H1 (cell line): Measurements from ENCODE around the gene SPACA4. TPM values are rescaled to one million over a fixed set of nuclear protein-coding genes. Genes with fewer than 3 reads are reported as not detected.

Experiments
- BACH1 ChIP-seq: IDR thresholded peaks from 2 replicates; pipeline ENCODE4 v1.6.1; 2012; ENCODE audit warnings: low read length, improper control_type of control experiment
- CBX5 ChIP-seq: fragments of 300-800, 300-1000 bp; sonication (generic); IDR thresholded peaks from 2 replicates; pipeline ENCODE4 v1.7.1; 2016; ENCODE audit warnings: antibody characterized with exemption, low read length, low read depth
- CBX8 ChIP-seq: fragments of 300-800, 300-1000 bp; sonication (generic); IDR thresholded peaks from 2 replicates; pipeline ENCODE4 v1.7.1; 2016; ENCODE audit warnings: low read depth, low read length, borderline replicate concordance
- CHD2 ChIP-seq: IDR thresholded peaks from 2 replicates; pipeline ENCODE4 v1.6.1; 2012; ENCODE audit warnings: low read length, improper control_type of control experiment
- CHD7 ChIP-seq: fragments of 300-600 bp; sonication (generic); IDR thresholded peaks from 2 replicates; pipeline ENCODE4 v1.7.1; 2012; ENCODE audit warnings: low read length, moderate library complexity, mild to moderate bottlenecking, inconsistent platforms; ENCODE audit not compliant: insufficient replicate concordance
- GTF2F1 ChIP-seq: IDR thresholded peaks from 2 replicates; pipeline ENCODE4 v1.6.1; 2012; ENCODE audit warnings: low read depth, low read length, improper control_type of control experiment, borderline replicate concordance
- POLR2A ChIP-seq, 2 experiments: IDR thresholded peaks; 1 replicate in 1 of 2; 2 replicates in 1 of 2; pipeline ENCODE4 v1.6.1; 2011; ENCODE audit warnings: low read depth in 2 of 2, low read length in 2 of 2, mild to moderate bottlenecking in 2 of 2; ENCODE audit errors: control extremely low read depth in 1 of 2
- RFX5 ChIP-seq: IDR thresholded peaks from 2 replicates; pipeline ENCODE4 v1.6.1; 2011; ENCODE audit warnings: low read depth, low read length, improper control_type of control experiment, borderline replicate concordance
- SIX5 ChIP-seq: IDR thresholded peaks from 2 replicates; pipeline ENCODE4 v1.6.1; 2011; ENCODE audit warnings: mild to moderate bottlenecking, low read depth, low read length
- TAF7 ChIP-seq: optimal IDR thresholded peaks from 2 replicates; pipeline ENCODE3; 2011; ENCODE audit warnings: low read depth, mild to moderate bottlenecking, inconsistent platforms, low read length, moderate library complexity, borderline replicate concordance
- TBP ChIP-seq: IDR thresholded peaks from 2 replicates; pipeline ENCODE4 v1.6.1; 2011; ENCODE audit warnings: low read depth, low read length, improper control_type of control experiment
- polyA plus RNA-seq, 7 experiments: library from polyadenylated mRNA; depleted of rRNA in 3 of 7; stranded (reverse) in 5 of 7; unstranded in 2 of 7; fragments of >200 nt in 5 of 7; fragments of 200-250 nt in 2 of 7; gene quantifications; 1 replicate in 5 of 7; 2 replicates in 1 of 7; 4 replicates in 1 of 7; pipeline versions ENCODE4 v1.2.1 to v1.2.3, GENCODE V29; 2011 to 2013; ENCODE audit warnings: missing spikeins in 2 of 7, mixed read lengths in 2 of 7
- total RNA-seq: library from RNA; stranded (reverse); fragmentation: NEBNext Ultra II Directional; extraction: Animal tissue kit (Norgen Biotek cat#: 25700); gene quantifications from 2 replicates; pipeline ENCODE4 v1.2.1, GENCODE V29; 2021

Gene SPACA4
- total and polyA plus RNA-seq, 2 of the 8 experiments (the other 6 are each of a cell fraction or from before 2014, with no cell fraction given) = not detected

GRCh38 chr19:48637948-48638830, 31.6 kb downstream of the SPACA4 start (continued):
- no peak for TF ChIP-seq CHD7
- TF ChIP-seq CBX8 = no peak
- TF ChIP-seq BACH1 = no peak
- no peak for TF ChIP-seq CBX5
- no peak for TF ChIP-seq CHD2
- peak; percentile 33; the same call in 1 of the 2 replicates for TF ChIP-seq TBP
- TF ChIP-seq RFX5 = no peak
- no peak for TF ChIP-seq TAF7
- no peak for TF ChIP-seq GTF2F1
- peak; percentile 75 for TF ChIP-seq SIX5
- no peak; a peak in 1 of 3 replicates for TF ChIP-seq POLR2A (IDR thresholded peaks at IDR 0.05; ENCODE audit: control extremely low read depth in 1 of 2, low read depth in 2 of 2, low read length in 2 of 2)
